ENCODE measurements around the gene RSPO3.
"Not testable (repeated sequence)": the region's sequence is repeated elsewhere in the genome, so short reads cannot be mapped to it uniquely, and the experiment has no call there.

RSPO3 gene

GRCh38 chr6:127206531-127207095 lies 88.1 kb downstream of the RSPO3 start:
- no peak for DNase-seq (ENCODE audit: low read depth)

DNA sequence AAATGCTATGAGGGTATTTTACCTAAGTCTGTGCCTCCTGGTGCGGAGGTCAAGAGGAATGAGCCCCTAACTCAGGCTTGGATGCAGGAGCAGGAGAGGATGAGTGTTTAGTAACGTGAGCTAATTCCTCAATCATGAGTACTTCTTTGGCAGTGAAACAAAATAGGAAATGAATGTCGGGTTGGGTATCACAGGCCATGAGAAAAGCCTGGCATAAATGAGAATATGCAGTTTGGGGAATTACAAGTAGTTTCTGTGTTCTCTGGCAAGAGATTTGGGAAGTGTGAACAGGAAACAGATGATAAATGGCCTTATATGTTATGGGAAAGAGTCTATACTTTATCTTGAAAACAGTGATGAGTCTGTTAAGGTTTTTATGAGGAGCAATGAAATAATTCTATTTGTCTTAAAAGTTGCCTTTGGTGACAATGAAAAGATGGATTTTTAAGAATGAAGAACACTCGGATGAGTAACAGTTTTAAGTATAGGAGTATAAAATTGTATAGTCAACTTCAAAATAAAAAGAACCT lies 89.2 kb downstream of the RSPO3 start:
- no peak for DNase-seq (ENCODE audit: low read depth)

- no peak for DNase-seq (ENCODE audit: low read depth)
These were observed 92.3 kb downstream of the RSPO3 start for GRCh38 chr6:127210725-127211124.

DNA sequence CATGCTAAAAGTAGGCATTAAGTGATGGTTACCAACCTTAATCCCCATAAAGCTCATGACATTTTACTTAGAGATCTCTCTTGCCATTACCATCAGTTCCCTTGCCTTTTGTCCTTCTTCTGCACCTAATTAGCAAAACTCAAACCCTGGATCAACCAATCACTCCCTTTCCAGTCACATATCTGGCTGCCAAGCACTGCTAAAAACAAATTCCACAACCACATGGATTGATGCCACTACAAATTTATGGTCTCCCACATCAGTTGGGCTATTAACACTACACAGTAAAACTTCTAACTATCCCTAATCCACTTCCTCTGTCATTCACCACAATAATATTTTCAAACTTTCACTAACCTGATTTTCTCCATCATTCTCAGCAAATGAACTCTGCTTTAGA lies 93.9 kb downstream of the RSPO3 start:
- DNase-seq (ENCODE audit: low read depth), result no peak

DNA sequence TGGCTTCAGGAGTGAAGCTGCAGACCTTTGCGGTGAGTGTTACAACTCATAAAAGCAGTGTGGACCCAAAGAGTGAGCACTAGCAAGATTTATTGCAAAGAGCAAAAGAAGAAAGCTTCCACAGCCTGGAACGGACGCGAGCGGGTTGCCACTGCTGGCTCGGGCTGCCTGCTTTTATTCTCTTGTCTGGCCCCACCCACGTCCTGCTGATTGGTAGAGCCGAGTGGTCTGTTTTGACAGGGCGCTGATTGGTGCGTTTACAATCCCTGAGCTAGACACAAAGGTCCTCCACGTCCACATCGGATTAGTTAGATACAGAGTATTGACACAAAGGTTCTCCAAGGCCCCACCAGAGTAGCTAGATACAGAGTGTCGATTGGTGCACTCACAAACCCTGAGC lies 95.6 kb downstream of the RSPO3 start:
- DNase-seq (ENCODE audit: low read depth), result not testable (repeated sequence)

DNA sequence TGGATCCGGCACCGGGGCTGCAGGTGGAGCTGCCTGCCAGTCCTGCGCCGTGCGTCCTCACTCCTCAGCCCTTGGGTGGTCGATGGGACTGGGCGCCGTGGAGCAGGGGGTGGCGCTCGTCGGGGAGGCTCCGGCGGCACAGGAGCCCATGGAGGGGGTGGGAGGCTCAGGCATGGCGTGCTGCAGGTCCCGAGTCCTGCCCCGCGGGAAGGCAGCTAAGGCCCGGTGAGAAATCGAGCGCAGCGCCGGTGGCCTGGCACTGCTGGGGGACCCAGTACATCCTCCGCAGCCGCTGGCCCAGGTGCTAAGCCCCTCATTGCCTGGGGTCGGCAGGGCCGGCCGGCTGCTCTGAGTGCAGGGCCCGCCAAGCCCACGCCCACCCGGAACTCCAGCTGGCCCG lies 96.1 kb downstream of the RSPO3 start:
- DNase-seq (ENCODE audit: low read depth), result not testable (repeated sequence)

GRCh38 chr6:127215931-127216330 lies 97.5 kb downstream of the RSPO3 start:
- no peak for DNase-seq (ENCODE audit: low read depth)

- no peak for DNase-seq (ENCODE audit: low read depth)
These were observed 98.6 kb downstream of the RSPO3 start for GRCh38 chr6:127216810-127217789.

DNA sequence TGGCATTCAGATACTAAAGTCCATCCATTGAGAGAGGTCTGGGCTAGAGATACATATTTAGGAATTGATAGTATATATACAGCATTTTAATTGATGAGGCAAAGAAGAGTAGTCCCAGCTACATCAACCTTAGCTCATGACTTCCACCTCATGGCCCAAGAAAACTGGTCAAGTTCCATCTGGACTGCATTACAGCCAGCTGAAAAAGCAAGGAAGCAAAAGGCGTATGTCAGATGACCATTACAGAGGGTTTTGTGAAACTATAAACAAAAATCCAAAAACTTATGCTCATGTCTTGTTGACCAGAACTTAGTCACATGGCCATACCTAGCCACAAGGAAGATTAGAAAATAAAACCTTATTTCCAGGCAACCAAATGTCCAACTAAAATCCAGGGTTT lies 101.4 kb downstream of the RSPO3 start:
- DNase-seq (ENCODE audit: low read depth), result no peak

DNA sequence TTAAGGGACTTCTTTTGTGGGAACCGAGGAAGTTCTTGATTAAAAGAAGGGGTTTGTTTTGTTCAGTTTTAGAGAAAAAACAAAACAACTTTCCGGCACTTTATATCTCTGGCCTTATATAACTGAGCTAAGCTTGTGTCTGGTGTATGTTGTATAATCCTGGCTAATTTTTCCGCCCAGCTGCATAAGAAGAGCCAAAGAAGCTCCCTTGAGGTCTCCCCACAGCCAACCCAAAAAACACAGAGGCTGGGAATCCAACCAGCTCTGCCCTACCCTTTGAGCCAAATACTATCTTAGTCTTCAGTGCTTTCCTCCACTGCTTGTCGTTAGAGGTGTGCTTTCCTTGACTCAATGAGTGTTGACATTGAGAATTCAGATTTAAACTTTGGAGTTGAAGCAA lies 102.7 kb downstream of the RSPO3 start:
- no peak for DNase-seq (ENCODE audit: low read depth)

GRCh38 chr6:127222418-127222817 lies 103.9 kb downstream of the RSPO3 start:
- DNase-seq (ENCODE audit: low read depth), result no peak

DNA sequence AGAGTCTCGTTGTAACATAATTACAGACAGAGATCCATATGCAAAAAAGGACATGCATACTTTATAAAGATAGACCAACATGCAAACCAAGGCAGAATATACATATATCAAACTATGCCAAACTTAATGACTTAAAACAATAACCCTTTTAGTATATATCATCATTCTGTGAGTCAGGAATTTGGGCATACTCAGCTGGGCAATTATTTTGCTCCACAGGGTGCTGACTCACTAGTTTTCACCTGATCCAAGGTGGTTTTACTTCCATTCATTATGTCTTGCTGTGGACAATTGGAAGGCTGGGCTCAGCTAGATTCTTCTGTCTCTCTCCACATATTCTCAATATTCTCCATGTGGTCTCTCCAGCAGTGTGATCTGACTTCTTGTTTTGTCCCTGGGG lies 107.0 kb downstream of the RSPO3 start:
- no peak for DNase-seq (ENCODE audit: low read depth)

- DNase-seq (ENCODE audit: low read depth), result not testable (repeated sequence)
These were observed 115.3 kb downstream of the RSPO3 start for GRCh38 chr6:127233819-127234218.

DNA sequence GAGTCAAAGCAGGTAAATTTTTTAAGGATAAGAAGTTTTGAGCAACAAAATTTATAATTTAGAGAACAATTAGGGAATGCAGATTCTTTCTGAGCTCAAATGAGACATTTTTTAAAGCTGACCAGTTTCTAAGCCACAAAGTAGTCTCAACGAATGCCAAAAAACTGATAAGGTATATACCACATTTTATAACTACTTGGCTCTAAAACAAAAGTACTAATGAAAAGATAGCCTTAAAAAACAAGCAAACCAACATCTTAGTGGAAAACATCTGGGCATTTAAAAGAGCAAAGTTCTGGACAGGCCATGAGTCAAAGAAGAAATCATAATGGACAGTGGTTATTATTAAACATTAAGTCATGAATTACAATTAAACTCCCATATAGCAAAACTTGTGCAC lies 125.0 kb downstream of the RSPO3 start:
- no peak for DNase-seq (ENCODE audit: low read depth)

All from activated T-cell treated with anti-CD3 and anti-CD28 coated beads for 1 hour (primary cell).